KMS-11 (cell line): ENCODE measurements around the gene FAM110C.

Experiments
- H2AFZ ChIP-seq: fragments of 200-600 bp; sonication (generic); 2 replicates; pipeline ENCODE4 v1.6.1; 2016; ENCODE audit warnings: antibody characterized with exemption, mixed run types, low read depth
- H3K27ac ChIP-seq: fragments of 200-600 bp; sonication (generic); 2 replicates; pipeline ENCODE4 v1.6.1; 2016; ENCODE audit warnings: mild to moderate bottlenecking, mixed run types
- H3K27me3 ChIP-seq: fragments of 200-600 bp; sonication (generic); 2 replicates; pipeline ENCODE4 v1.6.1; 2017; ENCODE audit warnings: mild to moderate bottlenecking, low read depth, mixed run types, moderate library complexity; ENCODE audit not compliant: insufficient read depth
- H3K36me3 ChIP-seq: fragments of 200-600 bp; sonication (generic); 2 replicates; pipeline ENCODE4 v1.6.1; 2017; ENCODE audit warnings: mild to moderate bottlenecking, mixed run types; ENCODE audit not compliant: insufficient read depth
- H3K4me1 ChIP-seq: fragments of 200-600 bp; sonication (generic); 2 replicates; pipeline ENCODE4 v1.6.1; 2016; ENCODE audit warnings: mild to moderate bottlenecking, low read depth, mixed run types; ENCODE audit not compliant: poor library complexity, severe bottlenecking
- H3K4me2 ChIP-seq: fragments of 200-600 bp; sonication (generic); 2 replicates; pipeline ENCODE4 v1.7.0; 2016; ENCODE audit warnings: mild to moderate bottlenecking, mixed run types
- H3K4me3 ChIP-seq: fragments of 200-600 bp; sonication (generic); IDR thresholded peaks from 2 replicates; pipeline ENCODE4 v1.6.1; 2017; ENCODE audit warnings: low read depth, low read length, mixed read lengths; ENCODE audit not compliant: insufficient read depth
- H3K79me2 ChIP-seq: fragments of 200-600 bp; sonication (generic); 2 replicates; pipeline ENCODE4 v1.6.1; 2016; ENCODE audit warnings: low read depth, mixed run types; ENCODE audit not compliant: insufficient read depth
- H3K9ac ChIP-seq: fragments of 200-600 bp; sonication (generic); 2 replicates; pipeline ENCODE4 v1.6.1; 2016; ENCODE audit warnings: mild to moderate bottlenecking, mixed run types
- H4K20me1 ChIP-seq: fragments of 200-600 bp; sonication (generic); 2 replicates; pipeline ENCODE4 v1.6.1; 2016; ENCODE audit warnings: mild to moderate bottlenecking, mixed run types; ENCODE audit not compliant: insufficient read depth
- TF ChIP-seq, protein P1 (sequence below): fragments of 200-600 bp; sonication (generic); conservative IDR thresholded peaks from 2 replicates; pipeline ENCODE4 v1.6.1; 2017; ENCODE audit warnings: low read depth, mild to moderate bottlenecking, antibody characterized with exemption, low read length, moderate library complexity, mixed read lengths

The FAM110C gene, protein sequence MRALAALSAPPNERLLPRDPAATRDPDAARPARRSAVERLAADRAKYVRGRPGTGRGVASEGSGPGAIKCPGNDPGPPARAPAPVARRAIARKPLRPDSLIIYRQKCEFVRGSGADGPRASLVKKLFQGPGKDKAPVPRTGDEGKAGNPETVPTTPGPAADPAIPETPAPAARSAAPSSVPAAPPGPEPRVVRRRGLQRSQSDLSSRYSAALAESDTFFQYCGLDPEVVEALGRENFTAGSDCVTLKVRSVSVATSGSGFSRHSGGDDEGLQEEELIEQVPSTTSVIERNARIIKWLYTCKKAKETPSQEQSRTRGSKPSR

DNA sequence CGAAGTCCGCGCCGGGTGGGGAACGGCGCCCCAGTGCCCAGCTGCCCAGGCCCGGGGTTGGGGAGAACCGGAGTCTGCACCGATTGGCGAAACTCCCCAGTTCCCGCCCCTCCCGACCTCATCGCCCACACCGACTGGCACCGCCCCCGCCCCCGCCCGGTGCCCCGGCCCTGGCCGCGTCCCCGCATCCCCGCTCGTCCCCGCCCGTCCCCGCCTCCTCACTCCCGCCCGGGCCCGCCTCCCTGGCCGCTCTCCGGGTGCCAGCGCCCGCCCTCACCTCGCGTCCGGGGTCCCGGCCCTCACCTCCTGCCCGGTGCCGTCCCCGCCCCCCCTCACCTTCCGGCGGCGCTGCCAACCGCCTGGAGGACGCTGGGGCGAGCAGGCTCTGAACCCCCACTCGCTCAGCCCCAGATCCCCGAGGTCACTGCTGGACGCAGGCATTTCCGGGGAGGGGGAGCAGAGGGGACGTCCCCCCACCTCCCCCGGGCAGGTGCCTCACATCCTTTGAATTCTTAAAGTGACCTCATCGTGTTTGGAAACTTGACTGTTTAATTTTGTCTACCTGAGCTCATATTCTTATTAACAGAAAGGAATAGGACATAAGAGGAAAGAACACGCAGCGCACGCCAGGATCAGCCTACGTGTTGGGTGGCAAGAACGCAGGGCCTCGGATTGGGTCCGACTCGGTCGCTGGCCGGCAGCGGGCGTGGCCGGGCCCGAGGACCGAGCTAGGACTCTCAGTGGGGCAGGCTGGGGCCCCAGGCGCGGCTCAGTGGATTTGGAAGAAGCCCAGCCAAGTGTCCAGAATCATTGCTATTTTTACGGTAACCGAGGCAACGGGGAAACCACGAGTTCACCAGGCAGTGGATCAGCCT lies at the start of gene FAM110C:
TSS of gene FAM110C (minus strand) at position 35 of the 875 bp plus-strand sequence. CDS start 120 bp downstream, outside the sequence.
- peak within 1 kb of the TSS; percentile 89 for H2AFZ ChIP-seq
- TF ChIP-seq, protein P1, sequence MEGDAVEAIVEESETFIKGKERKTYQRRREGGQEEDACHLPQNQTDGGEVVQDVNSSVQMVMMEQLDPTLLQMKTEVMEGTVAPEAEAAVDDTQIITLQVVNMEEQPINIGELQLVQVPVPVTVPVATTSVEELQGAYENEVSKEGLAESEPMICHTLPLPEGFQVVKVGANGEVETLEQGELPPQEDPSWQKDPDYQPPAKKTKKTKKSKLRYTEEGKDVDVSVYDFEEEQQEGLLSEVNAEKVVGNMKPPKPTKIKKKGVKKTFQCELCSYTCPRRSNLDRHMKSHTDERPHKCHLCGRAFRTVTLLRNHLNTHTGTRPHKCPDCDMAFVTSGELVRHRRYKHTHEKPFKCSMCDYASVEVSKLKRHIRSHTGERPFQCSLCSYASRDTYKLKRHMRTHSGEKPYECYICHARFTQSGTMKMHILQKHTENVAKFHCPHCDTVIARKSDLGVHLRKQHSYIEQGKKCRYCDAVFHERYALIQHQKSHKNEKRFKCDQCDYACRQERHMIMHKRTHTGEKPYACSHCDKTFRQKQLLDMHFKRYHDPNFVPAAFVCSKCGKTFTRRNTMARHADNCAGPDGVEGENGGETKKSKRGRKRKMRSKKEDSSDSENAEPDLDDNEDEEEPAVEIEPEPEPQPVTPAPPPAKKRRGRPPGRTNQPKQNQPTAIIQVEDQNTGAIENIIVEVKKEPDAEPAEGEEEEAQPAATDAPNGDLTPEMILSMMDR = no peak
- no peaks in the 10 kb centered on the region for H3K36me3 ChIP-seq
- H3K9ac ChIP-seq = peak within 1 kb of the TSS; percentile 39; the same call in 1 of the 2 replicates
- H3K27ac ChIP-seq = no peak within 1 kb of the TSS
- H3K27me3 ChIP-seq = no peaks in the 10 kb centered on the region
- no peak within 1 kb of the TSS for H3K4me2 ChIP-seq
- no peaks in the 10 kb centered on the region for H4K20me1 ChIP-seq
- peak within 1 kb of the TSS; percentile 40 for H3K4me3 ChIP-seq
- H3K4me1 ChIP-seq = no peaks in the 10 kb centered on the region
- no peaks in the 10 kb centered on the region for H3K79me2 ChIP-seq

DNA sequence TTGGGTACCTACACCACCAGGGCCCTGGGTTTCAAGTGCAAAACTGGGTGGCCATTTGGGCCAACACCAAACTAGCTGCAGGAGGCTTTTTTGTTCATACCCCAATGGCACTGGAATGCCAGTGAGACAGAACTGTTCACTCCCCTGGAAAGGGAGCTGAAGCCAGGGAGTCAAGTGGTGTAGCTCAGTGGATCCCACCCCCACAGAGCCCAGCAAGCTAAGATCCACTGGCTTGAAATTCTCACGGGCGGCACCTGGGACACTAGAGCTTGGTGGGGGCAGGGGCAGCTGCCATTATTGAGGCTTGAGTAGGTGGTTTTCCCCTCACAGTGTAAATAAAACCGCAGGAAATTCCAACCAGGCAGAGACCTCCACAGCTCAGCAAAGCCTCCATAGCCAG lies 46.0 kb upstream of the FAM110C start:
- H4K20me1 ChIP-seq = no peaks in the 10 kb centered on the region
- no peak overlapping the region for H3K4me2 ChIP-seq
- H3K4me1 ChIP-seq = no peaks in the 10 kb centered on the region
- H3K79me2 ChIP-seq = no peaks in the 10 kb centered on the region
- no peak overlapping the region for H3K27ac ChIP-seq
- TF ChIP-seq, protein P1 = no peak
- no peaks in the 10 kb centered on the region for H3K27me3 ChIP-seq
- H3K36me3 ChIP-seq = no peaks in the 10 kb centered on the region
- H3K4me3 ChIP-seq = no peak overlapping the region
- no peak overlapping the region for H3K9ac ChIP-seq
- H2AFZ ChIP-seq = no peak overlapping the region

DNA sequence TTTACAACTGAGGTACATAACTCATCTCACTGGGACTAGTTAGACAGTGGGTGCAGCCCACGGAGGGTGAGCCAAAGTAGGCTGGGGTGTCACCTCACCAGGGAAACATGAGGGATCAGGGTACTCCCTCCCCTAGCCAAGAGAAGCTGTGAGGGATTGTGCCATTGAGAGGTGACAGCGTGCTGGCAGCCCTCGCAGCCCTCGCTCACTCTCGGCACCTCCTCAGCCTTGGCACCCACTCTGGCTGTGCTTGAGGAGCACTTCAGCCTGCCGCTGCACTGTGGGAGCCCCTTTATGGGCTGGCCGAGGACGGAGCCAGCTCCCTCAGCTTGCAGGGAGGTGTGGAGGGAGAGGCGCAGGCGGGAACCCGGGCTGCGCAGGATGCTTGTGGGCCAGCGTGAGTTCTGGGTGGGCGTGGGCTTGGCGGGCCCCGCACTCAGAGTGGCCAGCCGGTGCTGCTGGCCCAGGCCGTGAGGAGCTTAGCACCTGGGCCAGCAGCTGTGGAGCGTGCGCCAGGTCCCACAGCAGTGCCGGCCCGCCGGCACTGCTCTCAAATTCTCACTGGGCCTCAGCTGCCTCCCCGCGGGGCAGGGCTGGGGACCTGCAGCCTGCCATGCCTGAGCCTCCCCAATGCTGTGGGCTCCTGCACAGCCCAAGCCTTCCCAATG lies 44.5 kb upstream of the FAM110C start:
- H3K27ac ChIP-seq = no peak overlapping the region
- H3K4me3 ChIP-seq = no peak overlapping the region
- no peaks in the 10 kb centered on the region for H3K36me3 ChIP-seq
- TF ChIP-seq, protein P1 = no peak
- H4K20me1 ChIP-seq = no peaks in the 10 kb centered on the region
- H3K4me1 ChIP-seq = no peaks in the 10 kb centered on the region
- H2AFZ ChIP-seq = no peak overlapping the region
- H3K79me2 ChIP-seq = no peaks in the 10 kb centered on the region
- H3K4me2 ChIP-seq = no peak overlapping the region
- no peak overlapping the region for H3K9ac ChIP-seq
- no peaks in the 10 kb centered on the region for H3K27me3 ChIP-seq

DNA sequence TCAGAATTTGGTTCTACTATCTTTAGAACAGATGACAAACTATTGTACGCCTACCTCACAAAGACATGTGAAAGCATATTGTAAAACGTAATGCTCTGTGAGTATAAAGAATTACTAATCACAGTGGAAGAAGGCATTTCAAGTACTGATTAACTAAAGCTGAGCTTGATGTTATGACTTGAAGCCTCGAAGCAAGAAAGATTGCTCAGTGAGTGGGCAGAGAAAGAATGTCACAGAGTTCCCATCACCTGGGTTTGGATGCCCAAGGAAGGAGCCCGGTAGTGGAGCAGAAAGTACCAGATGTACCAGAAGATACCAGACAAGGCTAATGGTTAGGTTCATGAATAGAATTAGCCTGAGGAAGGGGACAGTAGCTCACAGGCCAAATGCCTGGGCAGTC lies 39.5 kb upstream of the FAM110C start:
- Histone ChIP-seq H3K4me3 (no peak overlapping the region), H3K4me1 (no peaks in the 10 kb centered on the region), H3K4me2 (no peak overlapping the region), H3K27me3 (no peaks in the 10 kb centered on the region), H3K9ac (no peak overlapping the region), H3K36me3 (no peaks in the 10 kb centered on the region), H2AFZ (no peak overlapping the region), H3K79me2 (no peaks in the 10 kb centered on the region), H4K20me1 (no peaks in the 10 kb centered on the region), H3K27ac (no peak overlapping the region)
- TF ChIP-seq, protein P1 = no peak
